MM.1S (cell line): ENCODE data around the gene POLR3G.

Experiments
- DNase-seq: peaks from one replicate; pipeline ENCODE4 v3.0.0-alpha.2; 2015
- H2AFZ ChIP-seq: fragments of 300-600 bp; sonication (generic); 2 replicates; pipeline ENCODE4 v1.6.0; 2016; ENCODE audit warnings: antibody characterized with exemption, low read length
- H3F3A ChIP-seq: fragments of 300-600 bp; sonication (generic); 2 replicates; pipeline ENCODE4 v1.6.1; 2016; ENCODE audit warnings: mild to moderate bottlenecking, antibody characterized with exemption, low read length, moderate library complexity, mixed read lengths; ENCODE audit not compliant: insufficient read depth
- H3K27ac ChIP-seq: fragments of 300-600 bp; sonication (generic); 2 replicates; pipeline ENCODE4 v1.5.1; 2016; ENCODE audit warnings: mild to moderate bottlenecking, low read length
- H3K27me3 ChIP-seq: fragments of 300-600 bp; sonication (generic); replicated peaks from 2 replicates; pipeline ENCODE4 v1.6.0; 2016; ENCODE audit warnings: low read length; ENCODE audit not compliant: insufficient read depth
- H3K36me3 ChIP-seq: fragments of 300-600 bp; sonication (generic); replicated peaks from 2 replicates; pipeline ENCODE4 v1.6.1; 2016; ENCODE audit warnings: mild to moderate bottlenecking, low read length, mixed read lengths; ENCODE audit not compliant: insufficient read depth
- H3K4me1 ChIP-seq: fragments of 300-600 bp; sonication (generic); 2 replicates; pipeline ENCODE4 v1.6.1; 2016; ENCODE audit warnings: low read length, mixed read lengths
- H3K4me2 ChIP-seq: fragments of 300-600 bp; sonication (generic); 2 replicates; pipeline ENCODE4 v1.6.0; 2016; ENCODE audit warnings: low read depth, low read length
- H3K4me3 ChIP-seq: fragments of 300-600 bp; sonication (generic); 2 replicates; pipeline ENCODE4 v1.5.1; 2016; ENCODE audit warnings: low read length, mixed read lengths
- H3K79me2 ChIP-seq: fragments of 300-600 bp; sonication (generic); 2 replicates; pipeline ENCODE4 v1.6.1; 2016; ENCODE audit warnings: mixed run types, low read length, mixed read lengths
- H3K9ac ChIP-seq: fragments of 300-600 bp; sonication (generic); 2 replicates; pipeline ENCODE4 v1.6.1; 2016; ENCODE audit warnings: low read length, mixed read lengths
- H3K9me2 ChIP-seq: fragments of 300-600 bp; sonication (generic); replicated peaks from 2 replicates; pipeline ENCODE4 v1.6.1; 2016; ENCODE audit warnings: mild to moderate bottlenecking, low read length, mixed read lengths; ENCODE audit not compliant: insufficient read depth
- H3K9me3 ChIP-seq: fragments of 300-600 bp; sonication (generic); replicated peaks from 2 replicates; pipeline ENCODE4 v1.6.1; 2016; ENCODE audit warnings: mild to moderate bottlenecking, low read length, mixed read lengths; ENCODE audit not compliant: insufficient read depth
- H4K20me1 ChIP-seq: fragments of 300-600 bp; sonication (generic); 2 replicates; pipeline ENCODE4 v1.6.1; 2016; ENCODE audit warnings: mild to moderate bottlenecking, low read length, moderate library complexity, mixed read lengths; ENCODE audit not compliant: insufficient read depth
- EZH2 ChIP-seq: fragments of 300-600 bp; sonication (generic); optimal IDR thresholded peaks from 2 replicates; pipeline ENCODE3; 2017; ENCODE audit warnings: low read depth, mild to moderate bottlenecking, antibody characterized with exemption, low read length, mixed read lengths
- EZH2phosphoT487 ChIP-seq: fragments of 300-600 bp; sonication (generic); IDR thresholded peaks from 2 replicates; pipeline ENCODE4 v1.6.1; 2018; ENCODE audit warnings: antibody characterized with exemption, low read length
- TF ChIP-seq, protein P1 (sequence below): fragments of 300-600 bp; sonication (generic); IDR thresholded peaks from 2 replicates; pipeline ENCODE4 v1.5.1; 2016; ENCODE audit warnings: antibody characterized with exemption, low read length, mixed read lengths

Gene POLR3G

DNA sequence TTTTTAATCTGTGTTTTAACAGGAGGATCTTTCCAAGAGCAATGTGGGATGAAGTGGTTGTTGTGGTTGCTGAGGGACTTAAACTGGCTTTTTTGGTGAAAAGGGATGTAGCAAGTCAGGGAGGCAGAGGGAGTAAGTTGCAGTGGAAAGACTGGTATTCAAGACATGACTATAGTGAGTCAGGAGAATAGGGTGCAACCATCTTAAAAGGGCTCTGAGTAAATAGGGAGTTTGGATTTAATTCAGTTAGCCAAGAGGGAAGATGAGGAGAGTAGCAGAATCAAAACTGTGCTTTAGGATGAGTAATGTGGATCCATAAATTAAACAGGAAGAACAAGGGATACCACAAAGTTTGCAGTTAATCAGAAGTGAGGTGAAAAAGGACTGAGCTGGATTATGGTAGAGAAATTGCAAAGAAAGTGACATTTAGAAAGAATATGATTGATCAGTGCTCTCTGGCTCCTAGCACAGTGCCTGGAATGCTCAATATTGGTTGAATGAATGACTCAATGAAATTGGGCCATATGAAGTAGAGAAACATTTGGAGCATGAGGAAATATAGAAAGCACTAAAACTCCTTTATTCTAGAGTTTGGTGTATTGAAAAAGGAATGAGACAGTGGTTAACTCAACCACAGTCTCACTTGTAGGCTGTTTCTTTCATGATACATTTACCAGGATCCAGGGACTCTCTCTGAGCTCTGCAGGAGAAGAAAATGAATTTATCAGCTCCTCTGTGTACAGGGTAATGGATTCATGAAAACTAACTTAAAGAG lies 5.1 kb downstream of the POLR3G start:
- H3K4me3 ChIP-seq = no peak overlapping the region
- no peak overlapping the region for H3K9ac ChIP-seq
- TF ChIP-seq, protein P1, sequence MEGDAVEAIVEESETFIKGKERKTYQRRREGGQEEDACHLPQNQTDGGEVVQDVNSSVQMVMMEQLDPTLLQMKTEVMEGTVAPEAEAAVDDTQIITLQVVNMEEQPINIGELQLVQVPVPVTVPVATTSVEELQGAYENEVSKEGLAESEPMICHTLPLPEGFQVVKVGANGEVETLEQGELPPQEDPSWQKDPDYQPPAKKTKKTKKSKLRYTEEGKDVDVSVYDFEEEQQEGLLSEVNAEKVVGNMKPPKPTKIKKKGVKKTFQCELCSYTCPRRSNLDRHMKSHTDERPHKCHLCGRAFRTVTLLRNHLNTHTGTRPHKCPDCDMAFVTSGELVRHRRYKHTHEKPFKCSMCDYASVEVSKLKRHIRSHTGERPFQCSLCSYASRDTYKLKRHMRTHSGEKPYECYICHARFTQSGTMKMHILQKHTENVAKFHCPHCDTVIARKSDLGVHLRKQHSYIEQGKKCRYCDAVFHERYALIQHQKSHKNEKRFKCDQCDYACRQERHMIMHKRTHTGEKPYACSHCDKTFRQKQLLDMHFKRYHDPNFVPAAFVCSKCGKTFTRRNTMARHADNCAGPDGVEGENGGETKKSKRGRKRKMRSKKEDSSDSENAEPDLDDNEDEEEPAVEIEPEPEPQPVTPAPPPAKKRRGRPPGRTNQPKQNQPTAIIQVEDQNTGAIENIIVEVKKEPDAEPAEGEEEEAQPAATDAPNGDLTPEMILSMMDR = no peak
- TF ChIP-seq EZH2 = no peak
- no peak for TF ChIP-seq EZH2phosphoT487
- H2AFZ ChIP-seq = no peak overlapping the region
- no peak overlapping the region for H3K27ac ChIP-seq
- H3K27me3 ChIP-seq = no peaks in the 10 kb centered on the region
- no peak overlapping the region for H3K4me2 ChIP-seq
- H3K9me2 ChIP-seq = no peaks in the 10 kb centered on the region
- no peaks in the 10 kb centered on the region for H4K20me1 ChIP-seq
- no peaks in the 10 kb centered on the region for H3K4me1 ChIP-seq
- no peaks in the 10 kb centered on the region for H3F3A ChIP-seq
- no peaks in the 10 kb centered on the region for H3K9me3 ChIP-seq
- no peaks in the 10 kb centered on the region for H3K79me2 ChIP-seq
- DNase-seq = no peak
- H3K36me3 ChIP-seq = no peaks in the 10 kb centered on the region

DNA sequence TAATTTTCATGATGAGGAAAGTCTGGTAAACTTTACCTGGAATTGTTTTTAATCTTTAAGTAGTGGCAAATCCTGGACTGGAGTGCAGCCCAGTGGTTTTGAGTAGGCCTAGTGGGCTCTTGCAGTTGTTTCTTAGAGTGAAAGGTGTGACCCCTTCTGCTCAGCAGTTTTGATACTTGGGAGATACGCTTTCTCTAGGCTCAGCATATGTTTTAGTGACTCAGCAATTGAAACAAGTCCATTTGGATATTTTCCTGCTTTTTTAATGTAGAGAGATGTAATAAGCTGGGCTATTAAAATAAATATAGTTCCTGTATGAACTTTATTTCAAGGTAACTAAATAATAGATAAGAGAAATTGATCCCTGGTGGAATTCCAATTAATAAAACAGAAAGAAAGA lies 6.0 kb downstream of the POLR3G start:
- no peak overlapping the region for H3K4me2 ChIP-seq
- TF ChIP-seq EZH2 (no peak), EZH2phosphoT487 (no peak)
- TF ChIP-seq, protein P1 = no peak
- H3F3A ChIP-seq = no peaks in the 10 kb centered on the region
- H3K9me2 ChIP-seq = no peaks in the 10 kb centered on the region
- H3K4me3 ChIP-seq = no peak overlapping the region
- H4K20me1 ChIP-seq = no peaks in the 10 kb centered on the region
- no peaks in the 10 kb centered on the region for H3K4me1 ChIP-seq
- no peak overlapping the region for H3K9ac ChIP-seq
- no peaks in the 10 kb centered on the region for H3K9me3 ChIP-seq
- no peak overlapping the region for H3K27ac ChIP-seq
- no peak for DNase-seq
- no peaks in the 10 kb centered on the region for H3K36me3 ChIP-seq
- H2AFZ ChIP-seq = no peak overlapping the region
- H3K27me3 ChIP-seq = no peaks in the 10 kb centered on the region
- H3K79me2 ChIP-seq = no peaks in the 10 kb centered on the region

DNA sequence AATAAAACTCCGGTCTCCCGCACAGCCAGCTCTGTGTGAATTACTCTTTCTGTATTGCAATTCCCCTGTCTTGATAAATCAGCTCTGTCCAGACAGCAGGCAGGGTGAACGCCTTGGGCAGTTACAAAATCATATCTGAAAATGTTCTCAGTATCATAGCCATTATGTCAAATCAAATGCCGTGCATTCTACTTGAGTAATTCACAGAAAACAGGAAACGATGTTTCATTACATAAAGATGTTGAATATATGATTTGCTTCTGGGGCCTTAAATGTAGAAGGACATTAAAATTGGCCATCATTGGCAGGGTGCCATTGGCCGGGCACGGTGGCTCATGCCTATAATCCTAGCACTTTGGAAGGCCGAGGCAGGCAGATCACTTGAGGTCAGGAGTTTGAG lies 8.5 kb downstream of the POLR3G start:
- no peaks in the 10 kb centered on the region for H4K20me1 ChIP-seq
- H3K9me3 ChIP-seq = no peaks in the 10 kb centered on the region
- no peaks in the 10 kb centered on the region for H3K36me3 ChIP-seq
- H3K79me2 ChIP-seq = no peaks in the 10 kb centered on the region
- no peak overlapping the region for H3K27ac ChIP-seq
- no peaks in the 10 kb centered on the region for H3K27me3 ChIP-seq
- H3F3A ChIP-seq = no peaks in the 10 kb centered on the region
- H3K9ac ChIP-seq = no peak overlapping the region
- TF ChIP-seq EZH2 = no peak
- no peak overlapping the region for H2AFZ ChIP-seq
- H3K9me2 ChIP-seq = no peaks in the 10 kb centered on the region
- no peak overlapping the region for H3K4me3 ChIP-seq
- H3K4me1 ChIP-seq = no peaks in the 10 kb centered on the region
- H3K4me2 ChIP-seq = no peak overlapping the region
- no peak for DNase-seq

DNA sequence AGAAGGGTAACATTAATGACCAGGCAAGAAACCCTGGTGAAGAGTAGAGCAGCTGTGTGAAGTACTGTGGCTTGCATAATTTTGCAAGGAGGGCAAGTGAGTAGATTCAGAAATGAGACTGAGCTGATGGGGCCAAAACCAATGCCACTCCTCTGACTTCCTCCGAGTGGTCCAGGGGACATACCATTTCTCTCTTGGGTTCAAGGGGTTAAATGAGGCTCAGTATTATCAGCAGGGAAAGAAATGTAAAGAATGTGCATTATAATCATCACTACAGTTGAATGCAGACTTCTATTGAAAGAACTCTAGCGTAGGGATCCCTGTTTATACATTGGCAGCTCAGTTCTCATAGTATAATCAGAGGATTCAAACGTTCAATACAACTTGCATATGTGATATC lies 9.9 kb downstream of the POLR3G start:
- Histone ChIP-seq H2AFZ (no peak overlapping the region), H3K9ac (no peak overlapping the region), H3K9me3 (no peaks in the 10 kb centered on the region), H3K4me3 (no peak overlapping the region), H3K36me3 (no peaks in the 10 kb centered on the region), H4K20me1 (no peaks in the 10 kb centered on the region), H3K4me2 (no peak overlapping the region), H3K27ac (no peak overlapping the region), H3K79me2 (no peaks in the 10 kb centered on the region), H3K4me1 (no peaks in the 10 kb centered on the region), H3K27me3 (no peaks in the 10 kb centered on the region), H3K9me2 (no peaks in the 10 kb centered on the region), H3F3A (no peaks in the 10 kb centered on the region)
- DNase-seq = no peak
- TF ChIP-seq EZH2 = no peak
- TF ChIP-seq, protein P1 = no peak
- no peak for TF ChIP-seq EZH2phosphoT487
